ENCODE results near the gene SLC39A3.

The SLC39A3 gene

GRCh38 chr19:2706251-2706650, 33.6 kb downstream of the SLC39A3 start:
- no peak for DNase-seq (ENCODE audit: extremely low read depth in 1 of 2, low read depth in 1 of 2)

DNA sequence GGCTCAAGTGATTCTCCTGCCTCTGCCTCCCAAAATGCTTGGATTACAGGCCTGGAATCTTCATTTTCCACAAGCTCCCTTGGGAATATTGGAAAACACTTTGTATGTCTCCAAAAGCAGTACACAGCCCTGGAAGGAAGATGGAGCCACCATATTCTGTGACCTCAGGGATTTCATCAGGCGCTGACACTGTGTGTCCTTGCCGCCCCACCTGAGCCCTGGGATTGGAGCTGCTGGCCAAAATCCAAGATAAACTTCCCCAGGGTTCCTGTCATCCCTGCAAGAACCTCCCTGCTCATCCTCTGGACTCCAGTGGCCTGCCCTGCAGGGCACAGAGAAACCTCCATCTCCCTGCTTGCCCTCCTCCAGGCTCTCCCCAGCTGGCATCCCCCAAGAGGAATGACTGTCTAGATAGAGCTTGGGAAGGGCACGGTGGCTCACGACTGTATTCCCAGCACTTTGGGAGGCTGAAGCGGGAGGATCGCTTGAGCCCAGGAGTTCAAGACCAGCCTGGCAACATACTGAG, 36.1 kb downstream of the SLC39A3 start:
- DNase-seq (ENCODE audit: extremely low read depth in 1 of 2, low read depth in 1 of 2), result no peak

- no peak for DNase-seq (ENCODE audit: extremely low read depth in 1 of 2, low read depth in 1 of 2)
Observed at GRCh38 chr19:2703077-2703437, 36.8 kb downstream of the SLC39A3 start.

- peak; percentile 87 to 92 for DNase-seq (ENCODE audit: extremely low read depth in 1 of 2, low read depth in 1 of 2)
Observed at GRCh38 chr19:2702170-2703076, 37.4 kb downstream of the SLC39A3 start, which contains the start of gene GNG7. GNG7 (minus strand) TSS chr19:2702694; CDS start chr19:2520688, 182,006 bp downstream.

DNA sequence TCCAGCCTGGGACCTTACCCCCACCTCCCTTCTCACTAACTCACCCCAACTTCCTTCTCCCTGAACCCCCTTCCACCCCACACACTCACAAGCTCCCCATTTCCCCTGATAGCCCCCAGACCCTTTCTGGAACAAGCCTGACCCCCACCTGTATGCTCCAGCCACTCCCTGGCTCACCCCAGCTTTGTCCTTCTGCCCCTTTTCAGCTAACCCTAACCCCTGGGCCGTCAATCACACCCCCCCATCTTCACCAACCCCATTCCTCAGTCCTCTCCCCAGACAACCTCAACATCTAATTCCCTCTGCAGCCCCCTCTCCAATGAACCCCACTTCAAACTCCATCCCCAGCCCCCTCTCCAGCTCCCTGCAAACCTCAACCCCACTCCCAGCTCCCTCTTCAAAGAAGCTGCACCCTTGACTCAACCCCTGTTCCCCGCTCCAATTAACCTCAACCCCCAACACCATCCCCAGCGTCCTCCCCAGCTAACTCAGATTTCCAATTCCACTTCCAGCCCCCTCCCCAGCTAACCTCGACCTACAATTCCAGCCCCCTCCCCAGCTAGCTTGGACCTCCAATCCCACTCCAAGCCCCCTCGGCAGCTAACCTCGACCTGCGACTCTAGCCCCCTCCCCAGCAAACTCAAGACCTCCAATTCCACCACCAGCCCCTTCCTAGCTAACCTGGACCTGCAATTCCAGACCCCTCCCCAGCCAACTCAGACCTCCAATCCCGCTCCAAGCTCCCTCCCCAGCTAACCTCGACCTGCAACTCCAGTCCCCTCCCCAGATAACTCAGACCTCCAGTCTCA, 38.3 kb downstream of the SLC39A3 start:
- DNase-seq (ENCODE audit: extremely low read depth in 1 of 2, low read depth in 1 of 2), result no peak

DNA sequence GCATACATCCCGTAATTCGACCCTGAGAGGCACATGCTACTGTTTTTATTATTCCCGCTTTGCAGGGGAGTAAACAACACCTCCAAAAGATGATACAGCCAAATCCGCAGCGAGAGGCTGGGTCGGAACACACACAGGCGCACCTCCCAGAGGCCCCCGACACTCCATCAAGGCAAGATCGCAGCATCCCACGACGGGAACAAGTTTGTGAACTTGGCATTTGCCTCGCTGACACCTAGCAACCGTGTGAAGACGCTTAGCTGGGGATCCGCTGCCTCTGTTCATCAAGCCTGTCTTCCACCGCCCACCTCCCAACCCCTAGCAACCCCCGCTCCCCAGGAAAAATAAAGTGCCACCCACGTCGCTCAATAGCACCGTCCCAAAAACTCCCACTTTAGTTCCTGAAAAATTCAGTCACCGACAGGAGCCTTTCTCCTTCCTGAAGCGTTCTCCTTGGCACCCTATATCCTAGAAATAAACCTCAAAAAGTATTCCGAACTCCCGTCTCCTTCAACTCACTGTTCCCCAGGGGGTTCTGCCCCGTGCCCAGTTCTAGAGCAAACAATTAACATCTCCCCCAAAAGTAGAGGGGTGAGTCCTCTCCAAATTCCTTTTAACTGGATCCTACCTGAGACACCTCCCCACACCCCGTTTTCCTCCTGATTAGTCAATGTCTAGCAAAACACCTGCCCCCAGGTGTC, 39.0 kb downstream of the SLC39A3 start:
- no peak for DNase-seq (ENCODE audit: extremely low read depth in 1 of 2, low read depth in 1 of 2)

- no peak for DNase-seq (ENCODE audit: extremely low read depth in 1 of 2, low read depth in 1 of 2)
Observed at GRCh38 chr19:2699413-2700140, 40.2 kb downstream of the SLC39A3 start.

DNA sequence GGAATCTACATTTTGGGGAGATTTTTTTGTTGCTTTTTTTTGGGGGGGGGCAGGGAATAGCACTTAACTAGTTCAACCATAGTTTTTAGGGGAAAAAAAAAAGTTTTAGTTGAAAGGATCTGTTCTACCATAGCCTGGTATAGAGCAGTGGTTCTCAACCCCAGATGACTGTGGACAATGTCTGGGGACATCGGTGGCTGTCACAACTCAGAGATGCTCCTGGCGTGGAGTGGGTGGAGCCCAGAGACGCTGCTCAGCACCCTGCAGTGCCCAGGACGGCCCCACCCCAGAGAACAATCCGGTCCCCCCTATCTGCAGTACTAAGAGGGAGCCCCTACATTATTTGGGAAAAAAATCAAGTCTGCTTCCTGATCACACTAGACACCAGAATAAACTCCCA, 45.6 kb downstream of the SLC39A3 start:
- no peak for DNase-seq (ENCODE audit: extremely low read depth in 1 of 2, low read depth in 1 of 2)

- no peak for DNase-seq (ENCODE audit: extremely low read depth in 1 of 2, low read depth in 1 of 2)
Observed at GRCh38 chr19:2693492-2694160, 46.2 kb downstream of the SLC39A3 start.

DNA sequence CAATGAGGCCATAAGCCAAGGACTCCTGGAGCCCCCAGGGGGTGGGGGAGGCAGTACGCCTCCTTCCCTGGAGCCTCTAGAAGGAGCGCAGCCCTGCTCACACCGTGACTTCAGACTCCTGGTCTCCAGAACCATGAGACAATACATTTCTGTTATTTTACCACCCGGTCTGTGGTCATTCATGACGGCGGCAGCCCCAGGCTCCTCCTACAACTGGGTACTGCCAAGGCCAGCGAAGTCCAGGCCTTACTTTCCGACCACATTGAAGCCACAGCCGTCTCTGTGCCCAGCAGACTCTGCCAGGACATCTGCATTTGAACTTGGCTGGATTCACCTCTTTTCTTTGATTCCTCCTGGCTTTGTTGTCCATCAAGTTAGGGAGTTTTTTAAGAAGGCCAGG, 47.9 kb downstream of the SLC39A3 start:
- no peak for DNase-seq (ENCODE audit: extremely low read depth in 1 of 2, low read depth in 1 of 2)

- DNase-seq (ENCODE audit: extremely low read depth in 1 of 2, low read depth in 1 of 2), result no peak
Observed at GRCh38 chr19:2690856-2691255, 49.0 kb downstream of the SLC39A3 start.

- DNase-seq (ENCODE audit: extremely low read depth in 1 of 2, low read depth in 1 of 2), result no peak
Observed at GRCh38 chr19:2686360-2686759, 53.5 kb downstream of the SLC39A3 start.

DNA sequence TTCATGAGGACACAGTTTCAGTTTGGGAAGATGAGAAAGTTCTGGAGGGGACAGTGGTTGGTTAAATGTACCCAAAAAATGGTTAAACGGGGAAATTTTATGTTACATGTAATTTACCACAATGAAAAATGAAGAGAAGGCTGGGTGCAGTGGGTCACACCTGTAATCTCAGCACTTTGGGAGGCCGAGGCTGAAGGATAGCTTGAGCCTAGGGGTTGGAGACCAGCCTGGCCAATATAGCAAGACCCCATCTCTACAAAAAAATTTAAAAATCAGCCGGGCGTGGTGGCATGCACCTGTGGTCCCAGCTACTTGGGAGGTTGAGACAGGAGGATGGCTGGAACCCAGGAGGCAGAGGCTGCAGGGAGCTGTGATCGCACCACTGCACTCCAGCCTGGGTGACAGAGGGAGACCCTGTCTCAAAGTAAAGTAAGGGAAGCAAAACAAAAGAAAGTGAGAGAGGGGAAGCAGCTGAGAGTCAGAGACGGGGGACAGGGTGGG, 54.6 kb downstream of the SLC39A3 start:
- DNase-seq (ENCODE audit: extremely low read depth in 1 of 2, low read depth in 1 of 2), result no peak

GRCh38 chr19:2683430-2684003, 56.3 kb downstream of the SLC39A3 start:
- no peak for DNase-seq (ENCODE audit: extremely low read depth in 1 of 2, low read depth in 1 of 2)

Measured in activated CD8-positive, alpha-beta memory T cell treated with anti-CD3 and anti-CD28 coated beads for 1 hour (primary cell).